GM18909 (cell line): Measurements from ENCODE around the gene TPCN1.

ENCODE experiments used
- ATAC-seq: cut with Tn5 transposase; IDR thresholded peaks from one replicate; pipeline ENCODE4 v1.9.1; 2021; ENCODE audit warnings: mild to moderate bottlenecking; ENCODE audit not compliant: unreplicated experiment, poor library complexity

Gene TPCN1

DNA sequence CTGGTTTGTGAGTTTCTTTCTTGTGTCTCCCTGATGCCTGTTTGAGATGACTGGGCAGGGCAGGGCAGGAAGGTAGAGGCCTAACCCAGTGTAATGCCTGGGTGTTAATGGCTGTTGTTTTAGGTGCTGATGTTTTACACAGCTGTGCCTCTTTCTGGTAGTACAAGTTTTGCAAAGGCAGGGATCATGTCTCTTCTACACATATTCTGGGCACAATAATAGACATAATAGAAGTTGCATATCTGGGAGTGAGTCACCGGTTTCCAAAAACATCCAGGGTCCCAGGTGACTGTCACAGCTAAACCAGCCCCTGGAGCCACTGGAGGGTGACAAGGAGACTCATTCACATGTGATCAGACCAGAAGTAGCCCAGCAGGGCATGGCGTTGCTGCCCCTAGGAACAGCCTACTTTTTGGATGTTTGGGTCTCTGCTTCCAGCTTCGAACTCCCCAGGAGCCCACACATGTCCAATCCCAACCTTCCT lies 18.1 kb downstream of the TPCN1 start:
- ATAC-seq, result no peak

DNA sequence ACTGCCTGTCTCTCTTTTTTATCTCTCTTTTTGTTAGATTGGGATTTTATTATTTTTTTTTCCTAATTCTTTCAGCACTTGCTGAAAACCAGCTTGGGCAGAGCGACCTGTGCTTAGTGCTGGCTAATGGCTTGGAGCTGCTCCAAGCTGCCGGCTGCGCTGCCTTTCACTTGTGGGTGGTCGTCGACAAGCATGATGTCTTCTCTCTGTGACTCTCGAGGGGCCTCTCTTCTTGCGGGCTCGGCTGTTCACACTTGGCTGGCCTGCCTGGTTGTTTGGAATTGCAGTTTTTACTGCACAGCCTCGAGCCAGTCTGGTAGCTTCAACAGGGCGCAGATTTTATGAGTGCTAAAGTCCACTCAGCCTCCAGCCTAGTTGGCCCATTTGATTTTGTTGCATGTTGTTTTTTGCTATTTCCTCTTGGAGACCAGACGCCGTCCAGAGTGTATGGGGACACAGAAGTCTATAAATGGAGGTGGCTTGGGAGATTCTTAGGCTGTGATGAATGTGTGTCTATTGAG lies 18.6 kb downstream of the TPCN1 start:
- no peak for ATAC-seq

DNA sequence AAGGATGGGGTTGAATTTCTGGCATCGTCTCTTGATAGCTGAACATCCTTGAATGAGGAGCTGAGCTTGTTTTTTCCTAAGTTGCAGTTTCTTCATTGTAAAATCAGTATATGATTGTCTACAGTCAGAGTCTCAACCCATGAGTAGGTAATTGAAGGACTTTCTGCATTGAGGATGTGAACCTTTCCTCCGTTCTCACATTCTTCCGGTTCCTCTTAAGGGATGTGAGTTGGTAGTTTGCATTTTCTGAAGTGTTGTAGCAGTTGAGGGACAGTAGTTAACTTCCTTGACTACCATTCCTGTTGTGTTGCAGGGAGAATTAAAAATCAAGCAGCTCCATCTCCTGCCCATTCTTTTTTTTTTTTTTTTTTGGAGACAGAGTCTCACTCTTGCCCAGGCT lies 19.1 kb downstream of the TPCN1 start:
- ATAC-seq, result no peak

DNA sequence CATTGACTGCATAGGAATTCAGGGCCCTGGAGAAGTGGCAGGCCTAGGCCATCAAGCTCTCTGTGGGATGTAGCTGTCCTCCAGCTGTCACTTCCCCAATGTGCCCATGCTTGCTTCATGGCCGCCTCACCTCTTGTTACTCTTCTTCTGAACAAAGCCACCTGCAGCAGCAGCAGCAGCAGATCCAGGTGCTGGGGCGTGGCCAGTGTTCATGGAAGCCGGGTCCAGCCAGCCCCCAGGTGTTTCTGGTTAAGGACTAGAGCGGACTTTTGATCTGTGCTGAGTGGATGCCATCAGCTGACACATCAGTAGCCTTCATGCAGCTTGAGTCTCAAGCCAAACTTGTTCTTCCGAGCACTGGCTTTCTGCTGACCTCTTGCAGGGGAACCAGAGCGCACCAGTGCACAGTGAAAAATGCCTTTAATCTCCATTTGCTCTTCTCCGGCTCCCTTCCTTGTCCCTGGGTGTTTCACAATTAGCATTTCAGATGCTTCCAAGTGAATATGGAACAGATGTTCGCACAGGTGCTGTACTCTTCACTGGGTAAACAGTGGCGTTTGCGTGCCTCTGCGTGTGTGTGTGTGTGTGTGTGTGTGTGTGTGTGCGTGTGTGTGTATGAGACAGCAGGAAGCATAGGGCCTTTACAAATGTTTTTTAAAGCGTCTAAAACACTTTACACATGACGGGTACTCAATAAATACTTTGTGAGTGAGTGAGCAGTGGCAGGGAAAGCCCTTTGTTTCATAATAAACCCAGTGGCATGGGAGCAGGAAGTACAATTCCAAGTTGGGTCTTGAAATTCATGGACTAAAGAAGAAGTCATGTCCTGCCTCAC lies 20.1 kb downstream of the TPCN1 start:
- ATAC-seq, result no peak

DNA sequence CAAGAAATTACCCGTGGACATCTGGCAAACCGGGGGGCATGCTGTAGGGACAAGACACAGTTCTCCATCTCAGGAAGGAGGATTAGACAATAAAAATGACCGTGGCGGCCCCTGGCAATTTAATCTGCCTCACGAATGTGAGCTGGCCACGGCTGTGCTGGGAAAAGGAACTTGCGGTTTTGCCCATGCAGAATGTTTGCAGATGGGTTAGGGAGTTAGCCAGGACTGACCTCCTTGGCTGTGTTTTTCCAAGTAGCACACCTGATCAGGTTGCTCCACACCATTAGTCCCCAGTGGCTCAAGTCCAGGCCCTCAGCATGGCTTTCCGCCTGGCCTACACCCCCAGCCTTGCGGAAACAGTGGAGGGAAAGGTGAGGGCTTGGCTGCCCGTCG lies 20.8 kb downstream of the TPCN1 start:
- no peak for ATAC-seq

DNA sequence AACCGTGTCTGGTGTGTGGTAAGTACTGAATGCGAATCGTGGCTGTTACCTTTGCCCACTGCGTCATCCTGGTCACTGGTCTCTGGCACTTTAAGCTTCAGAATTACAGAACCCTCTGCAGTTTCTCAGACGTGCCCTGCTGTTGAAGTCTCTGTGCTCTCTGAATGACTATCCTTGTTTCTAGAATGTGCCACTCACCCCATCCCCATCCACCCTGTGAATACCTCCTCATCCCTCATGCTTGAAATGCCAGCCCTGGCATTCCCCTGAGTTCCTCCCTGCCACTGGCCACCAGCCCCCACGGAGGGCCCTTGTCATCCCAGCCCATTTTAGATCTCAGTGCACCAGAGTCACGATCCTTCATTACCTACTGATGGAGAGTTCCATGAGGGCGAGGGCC lies 21.3 kb downstream of the TPCN1 start:
- no peak for ATAC-seq

DNA sequence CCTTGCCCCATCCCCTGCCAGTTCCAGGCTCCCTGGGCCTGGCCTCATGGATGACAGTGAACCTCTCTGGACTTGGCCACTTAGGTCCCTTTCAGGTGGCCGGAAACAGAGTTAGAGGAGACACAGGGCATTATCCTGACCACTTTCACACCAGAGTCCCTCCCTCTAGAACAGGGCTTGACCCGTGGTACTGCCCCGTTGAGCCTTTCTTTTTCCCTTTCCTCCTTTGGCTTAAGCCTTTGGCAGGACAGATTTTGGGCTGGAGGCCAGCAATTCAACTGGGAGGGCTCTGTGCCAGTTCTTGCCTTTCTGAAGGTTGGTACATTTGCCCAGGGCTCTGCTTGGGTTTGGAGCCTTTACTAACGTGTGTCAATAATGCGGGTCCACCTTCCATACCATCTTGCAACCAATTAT lies 22.8 kb downstream of the TPCN1 start:
- no peak for ATAC-seq

DNA sequence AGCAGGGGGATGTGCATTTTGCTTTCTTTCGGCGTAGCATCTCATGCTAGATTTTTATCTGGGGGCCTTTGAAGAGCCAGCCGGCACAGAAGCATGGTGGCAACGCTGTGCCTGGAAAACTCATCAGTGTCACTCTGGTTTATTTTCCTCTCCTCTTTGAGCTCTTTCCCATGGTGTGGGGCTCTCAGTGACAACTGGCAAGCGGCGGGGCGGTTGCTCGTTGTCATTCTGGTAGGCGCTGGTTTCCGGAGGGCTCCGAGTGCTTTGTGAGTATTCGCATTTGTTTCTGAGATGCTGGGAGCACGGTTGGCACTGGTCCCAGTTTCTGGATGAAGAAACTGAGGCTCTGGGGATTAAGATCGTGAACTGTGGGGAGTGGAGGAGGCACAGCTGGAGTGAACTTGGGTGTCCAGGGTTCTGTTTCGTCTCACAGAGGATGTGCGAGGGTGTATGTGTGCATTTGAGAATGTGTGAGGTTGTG lies 23.3 kb downstream of the TPCN1 start:
- no peak for ATAC-seq

DNA sequence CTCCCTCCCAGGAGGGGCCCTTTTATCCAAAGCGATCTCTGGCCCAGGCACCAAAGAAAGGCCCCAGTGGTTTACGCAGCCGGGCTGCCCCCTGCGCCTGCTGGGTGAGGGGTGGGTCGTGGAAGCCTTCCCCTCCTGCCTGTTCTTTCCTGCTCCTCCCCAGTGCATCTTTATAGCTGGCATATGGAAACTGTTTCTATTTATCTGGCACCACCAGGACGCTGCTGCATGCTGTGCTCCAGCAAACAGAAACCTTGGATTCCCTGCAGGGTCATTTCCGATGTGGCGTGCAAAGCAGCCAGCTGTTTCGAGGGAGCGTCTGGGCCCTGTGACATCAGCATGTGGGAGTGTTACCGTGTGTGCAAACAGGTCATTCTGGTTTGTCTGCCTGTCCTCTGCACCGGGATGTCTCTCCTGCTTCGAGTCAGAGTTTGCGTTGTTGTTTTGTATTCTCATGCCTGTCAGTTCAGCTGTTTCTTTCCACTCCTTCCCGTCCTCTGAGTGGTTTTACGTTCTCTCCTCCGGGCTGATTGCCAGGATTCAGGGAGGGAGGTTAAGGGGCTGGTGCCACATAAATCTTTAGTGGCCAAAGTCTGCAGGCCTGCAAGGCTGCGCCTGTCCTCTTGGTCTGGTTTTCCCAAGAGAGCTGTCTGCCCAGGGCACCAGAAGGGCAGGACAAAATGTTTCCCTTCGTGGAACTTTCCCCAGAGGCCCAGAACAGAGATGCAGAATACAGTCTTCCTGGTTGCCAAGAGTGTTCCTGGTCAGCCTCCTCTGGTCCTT lies 24.6 kb downstream of the TPCN1 start:
- ATAC-seq, result no peak

DNA sequence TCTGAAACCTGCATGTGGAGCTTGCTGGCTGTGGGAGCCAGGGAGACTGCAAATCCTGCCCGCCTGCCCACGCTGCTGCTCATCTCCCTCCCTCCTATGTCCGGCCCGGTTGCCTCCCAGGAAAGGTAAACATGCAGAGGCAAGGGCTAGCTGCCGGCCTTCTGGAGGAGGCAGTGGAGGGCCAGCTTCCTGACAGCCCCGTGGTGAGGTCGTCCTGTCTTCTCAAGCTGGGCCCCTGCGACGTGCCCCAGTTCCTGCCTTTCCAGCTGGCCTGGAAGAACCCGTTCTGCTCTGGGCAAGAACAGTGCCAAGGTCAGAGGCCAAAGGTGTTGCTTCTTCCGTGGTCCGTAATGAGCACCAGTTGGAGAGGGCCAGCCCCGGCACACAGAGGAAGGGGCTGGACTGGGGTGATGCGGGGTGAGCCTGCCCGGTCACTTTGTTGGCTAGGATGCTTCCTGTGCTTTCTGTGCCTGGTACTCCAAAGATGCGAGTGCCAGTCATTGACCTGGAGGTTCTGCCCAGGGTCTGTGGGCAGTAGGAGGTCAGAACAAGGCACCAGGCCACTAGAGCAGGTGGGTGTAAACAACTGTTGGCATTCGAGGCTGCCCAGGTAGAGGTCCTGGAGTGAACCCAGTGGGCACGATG lies 25.3 kb downstream of the TPCN1 start:
- ATAC-seq, result no peak

DNA sequence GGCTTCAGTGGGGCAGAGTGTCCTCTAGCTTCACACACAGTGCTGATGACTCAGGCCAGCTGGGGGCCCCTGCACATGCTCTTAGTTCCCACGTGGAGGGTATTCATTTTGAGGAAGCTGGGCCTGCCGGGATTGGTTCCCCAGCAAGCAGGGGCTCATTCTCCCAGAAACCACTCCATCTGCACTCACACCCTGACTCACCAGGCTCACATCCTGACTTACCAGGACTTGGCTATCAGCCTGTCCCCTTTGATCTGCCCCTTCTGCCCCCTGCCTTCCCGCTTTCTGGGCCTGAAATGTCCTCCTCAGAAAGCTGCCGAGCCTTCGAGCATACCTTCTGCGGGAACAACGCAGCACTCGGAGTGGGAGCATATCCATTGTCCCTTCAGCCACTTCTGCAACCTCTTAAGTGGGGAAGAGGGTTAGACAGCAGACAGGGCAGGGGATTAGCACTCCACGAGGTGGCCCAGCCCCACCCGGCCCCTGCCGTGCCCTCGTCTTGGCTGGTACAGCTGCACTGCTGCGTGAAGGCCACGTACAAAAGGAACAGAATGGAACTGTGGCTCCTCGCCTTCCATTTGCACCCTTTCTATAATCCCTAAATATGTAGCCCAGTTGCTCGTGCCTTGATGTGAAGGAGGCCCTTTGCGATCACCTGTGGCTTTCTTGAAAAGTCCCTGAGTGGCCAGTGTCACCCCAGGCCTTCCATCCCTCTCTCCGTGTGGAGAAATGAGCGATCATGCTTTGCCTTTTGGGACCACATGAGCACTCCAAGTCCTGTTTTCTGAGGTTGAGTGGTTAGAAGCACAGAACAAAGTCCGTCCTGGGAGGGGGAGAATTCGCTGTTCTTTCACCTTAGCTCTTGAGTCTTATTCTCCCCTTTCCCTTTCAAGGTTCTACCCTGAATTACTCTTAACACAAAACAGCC lies 26.1 kb downstream of the TPCN1 start:
- no peak for ATAC-seq

DNA sequence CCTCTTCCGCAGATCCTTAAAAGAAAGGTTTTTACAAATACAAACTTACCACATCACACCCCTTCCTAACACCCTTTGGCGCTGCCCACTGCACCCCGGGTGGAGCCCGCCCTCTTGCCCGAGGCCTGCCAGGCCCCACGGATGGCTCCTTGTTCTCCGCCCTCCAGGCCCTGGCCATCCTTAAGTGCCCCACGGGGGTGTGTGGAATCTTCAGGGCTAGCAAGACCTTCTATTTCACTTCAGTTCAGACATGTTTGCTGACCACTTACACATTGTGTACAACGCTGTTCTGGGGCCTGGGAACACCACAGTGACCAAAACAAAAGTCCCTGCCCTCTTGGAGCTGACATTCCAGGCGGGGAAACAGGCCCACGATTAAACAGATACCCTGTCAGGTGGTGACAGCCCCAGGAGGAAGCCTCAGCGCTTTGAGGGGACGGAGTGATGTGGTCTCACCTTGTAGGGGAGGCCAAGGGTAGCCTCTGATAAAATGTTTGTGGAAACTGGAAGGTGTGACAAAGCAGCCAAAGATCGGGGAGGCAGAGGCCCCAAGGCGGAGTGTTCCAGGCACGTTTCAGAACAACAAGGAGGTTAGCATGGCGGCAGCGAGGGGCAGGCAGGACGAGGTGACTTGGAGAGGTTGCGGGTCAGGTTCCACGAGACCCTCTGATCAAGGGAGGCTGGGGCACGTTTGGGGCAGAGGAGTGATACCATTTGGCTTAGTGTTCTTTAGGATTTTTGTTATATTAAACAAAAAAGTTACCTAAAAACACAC lies 27.0 kb downstream of the TPCN1 start:
- ATAC-seq, result no peak

DNA sequence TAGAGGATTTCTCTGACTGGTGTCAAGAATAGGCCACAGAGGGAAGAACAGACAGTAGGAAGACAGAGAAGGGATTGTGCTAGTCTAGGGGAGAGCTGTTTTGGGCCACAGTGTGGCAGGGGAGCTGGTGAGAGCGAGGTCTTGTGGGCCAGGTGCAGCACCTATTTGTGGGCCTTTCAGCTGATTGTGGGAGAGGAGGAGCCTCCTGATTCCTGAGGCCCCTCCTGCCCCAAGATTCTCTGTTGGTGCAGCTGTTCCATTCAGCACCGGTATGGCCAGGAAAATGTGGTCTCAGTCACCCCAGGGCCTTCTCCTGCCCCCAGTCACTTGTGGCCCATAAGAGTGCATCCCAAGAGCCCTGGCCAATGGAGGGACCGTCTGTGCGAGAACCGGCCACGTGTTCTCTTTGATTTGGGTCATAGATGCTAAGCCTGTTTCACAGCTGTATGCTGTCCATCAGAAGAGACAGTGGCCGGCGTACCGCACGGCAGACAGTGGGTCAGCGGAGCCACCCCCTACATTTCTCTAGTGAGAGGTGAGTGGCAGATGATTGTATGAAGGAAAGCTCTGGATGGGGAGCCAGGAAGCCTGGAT lies 27.7 kb downstream of the TPCN1 start:
- no peak for ATAC-seq

DNA sequence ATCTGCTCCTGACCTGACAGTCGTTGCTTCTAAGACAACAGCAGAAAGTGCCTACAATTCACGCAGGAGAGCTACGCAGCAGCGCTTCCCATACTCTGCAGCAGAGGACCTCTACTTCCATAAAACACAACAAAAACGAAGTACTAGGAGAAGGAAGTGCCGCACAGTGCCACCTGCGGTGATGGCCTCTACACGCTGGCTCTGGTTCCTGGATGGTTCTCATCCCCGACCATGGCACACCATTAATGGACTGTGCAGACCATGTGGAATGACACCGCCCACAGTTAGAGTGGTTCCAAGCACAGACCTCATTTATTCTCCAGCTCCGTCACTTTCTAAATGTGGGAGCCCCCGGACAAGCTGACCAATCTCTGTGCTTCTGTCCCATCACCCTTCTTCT lies 28.3 kb downstream of the TPCN1 start:
- no peak for ATAC-seq

DNA sequence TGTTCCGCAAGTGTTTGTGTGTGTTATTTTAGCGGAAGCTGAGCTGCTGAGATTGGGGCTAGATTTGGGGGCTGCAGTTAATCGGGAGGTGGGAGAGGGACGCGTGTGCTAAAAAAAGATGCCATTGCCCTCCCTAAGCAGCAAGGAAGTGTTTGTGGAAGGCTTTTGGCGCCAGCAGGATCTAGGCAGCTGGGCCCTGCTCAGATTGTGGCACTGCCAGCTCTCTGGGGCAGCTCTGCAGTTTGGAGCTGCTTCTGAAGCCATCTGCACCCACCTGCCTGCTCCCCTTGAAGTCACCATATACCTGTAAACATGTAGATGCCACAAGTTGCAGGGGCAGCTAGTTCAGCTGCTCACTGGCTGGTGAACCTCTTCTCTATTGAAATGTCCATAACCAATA lies 28.8 kb downstream of the TPCN1 start:
- ATAC-seq, result no peak

DNA sequence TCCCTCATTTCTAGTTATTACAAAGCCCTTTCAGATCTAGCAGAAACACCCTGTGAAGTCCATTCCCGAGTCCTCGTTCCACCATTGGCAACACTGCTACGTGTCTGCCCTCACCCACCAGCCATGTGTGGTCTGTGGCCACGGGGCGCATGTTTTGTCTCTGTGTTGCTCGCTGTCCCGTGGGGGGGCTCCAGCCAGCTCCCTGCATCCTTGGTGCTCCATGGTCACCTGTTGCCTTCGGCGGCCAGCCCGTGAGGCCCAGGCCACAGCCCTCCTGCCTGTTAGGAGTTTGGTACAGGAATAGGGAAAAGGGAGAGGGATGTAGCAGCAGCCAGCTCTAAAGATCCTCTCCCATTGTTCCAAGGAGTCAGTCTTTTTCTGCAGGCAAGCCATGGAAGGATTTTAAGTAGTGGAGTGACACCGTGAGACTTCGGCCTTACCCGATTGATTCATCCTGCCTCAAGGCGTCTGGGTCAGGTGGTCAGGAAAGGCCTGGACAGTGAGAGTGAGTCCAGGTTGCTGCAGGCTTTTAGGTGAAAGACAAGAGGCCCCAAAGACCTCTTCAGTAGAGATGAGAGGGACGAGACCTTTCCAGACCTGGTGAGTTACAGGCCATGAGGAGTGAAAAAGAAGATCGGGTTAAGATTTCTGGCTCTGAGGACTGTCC lies 30.3 kb downstream of the TPCN1 start:
- no peak for ATAC-seq

DNA sequence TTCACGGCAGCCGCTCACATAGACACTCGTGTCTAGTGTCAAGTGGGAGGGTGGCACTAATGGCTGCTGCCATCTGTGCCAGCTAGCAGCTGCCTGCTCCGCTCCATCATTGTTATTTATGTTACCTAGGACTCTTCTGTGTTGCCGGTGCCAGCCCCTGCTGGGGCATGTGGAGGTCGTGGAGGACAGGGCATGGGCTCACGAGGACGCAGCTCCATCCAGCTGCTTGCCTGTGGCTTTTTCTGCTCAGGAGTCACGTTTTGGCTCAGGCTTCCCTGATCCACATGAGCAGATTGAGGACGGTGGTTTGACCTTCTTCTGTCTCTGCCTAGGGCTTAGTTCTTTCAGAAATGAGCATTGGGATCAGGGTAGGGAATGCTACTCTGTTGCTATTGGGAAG lies 31.2 kb downstream of the TPCN1 start:
- no peak for ATAC-seq
